ENCODE results near the gene DNAJB1.

DNA sequence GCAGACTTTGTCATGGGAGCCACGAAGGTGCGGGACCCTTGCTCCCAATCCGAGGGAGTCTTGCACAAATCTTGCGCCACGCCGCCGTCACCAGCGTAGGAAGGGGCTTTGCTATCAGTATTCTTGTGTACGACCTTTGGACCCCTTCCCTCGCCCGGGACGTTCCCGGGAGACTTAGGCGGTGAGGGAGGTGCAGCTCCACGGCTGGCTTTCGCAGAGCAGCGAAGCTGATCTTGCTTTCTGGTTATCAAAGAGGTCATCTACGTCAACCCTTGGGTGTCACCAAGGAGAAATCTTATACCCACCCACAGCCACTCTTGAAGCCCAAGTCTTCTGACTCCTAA is 11.8 kb upstream of the DNAJB1 start:
- TF ChIP-seq CTCF (IDR thresholded peaks at IDR 0.05): no peak
- TF ChIP-seq ELF4 (CRISPR knock-in tag; IDR thresholded peaks at IDR 0.05; ENCODE audit: low read depth): no peak
- no peak for TF ChIP-seq TCF7 (CRISPR knock-in tag; IDR thresholded peaks at IDR 0.05; ENCODE audit: low read depth)
- no peak for TF ChIP-seq ZSCAN18 (CRISPR knock-in tag; IDR thresholded peaks at IDR 0.05)

All from WTC11 (cell line).